Measurements from ENCODE around the gene CFB. TPM values are rescaled to one million over a fixed set of nuclear protein-coding genes. Genes with fewer than 3 reads are reported as not detected.
A peak's percentile ranks its signal among the peaks of the same experiment; 100 is the strongest.
"Not testable (repeated sequence)": the region's sequence is repeated elsewhere in the genome, so short reads cannot be mapped to it uniquely, and the experiment has no call there.

Gene CFB
- polyA plus RNA-seq, 1 donor: 1.0 TPM

GRCh38 chr6:31970604-31971271 lies 24.8 kb downstream of the CFB start:
- no peak for DNase-seq (ENCODE audit: low read depth)

GRCh38 chr6:31971279-31971992 lies 25.5 kb downstream of the CFB start:
- no peak for DNase-seq (ENCODE audit: low read depth)

DNA sequence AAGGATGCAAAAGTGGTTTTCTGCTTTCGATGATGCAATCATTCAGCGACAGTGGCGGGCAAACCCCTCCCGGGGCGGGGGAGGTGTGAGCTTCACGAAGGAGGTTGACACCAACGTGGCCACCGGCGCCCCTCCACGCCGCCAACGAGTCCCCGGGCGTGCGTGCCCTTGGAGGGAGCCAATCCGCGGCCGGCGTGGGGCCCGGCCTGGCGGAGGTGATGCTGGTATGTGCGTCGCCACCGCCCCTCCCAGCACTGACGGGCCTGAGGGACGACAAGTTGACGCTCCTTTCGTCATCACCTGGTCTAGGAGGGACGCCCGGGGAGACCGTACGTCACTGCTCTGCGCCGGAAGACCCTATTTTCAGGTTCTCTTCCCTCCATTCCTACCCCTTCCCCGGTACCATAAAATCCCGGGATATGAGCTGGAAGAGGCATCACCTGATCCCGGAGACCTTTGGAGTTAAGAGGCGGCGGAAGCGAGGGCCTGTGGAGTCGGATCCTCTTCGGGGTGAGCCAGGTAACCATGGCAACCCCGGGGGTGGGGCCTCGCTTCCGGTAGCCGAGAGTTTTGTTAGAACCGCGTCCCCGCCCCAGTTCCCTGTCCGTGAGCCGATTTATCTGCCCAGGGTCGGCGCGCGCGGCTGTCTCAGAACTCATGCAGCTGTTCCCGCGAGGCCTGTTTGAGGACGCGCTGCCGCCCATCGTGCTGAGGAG lies 26.3 kb downstream of the CFB start, which contains the start of gene DXO:
DXO (minus strand) TSS at position 146 of the 716 bp plus-strand sequence. CDS start 463 bp downstream, outside the sequence.
- DNase-seq (ENCODE audit: low read depth): peak; percentile 88

DNA sequence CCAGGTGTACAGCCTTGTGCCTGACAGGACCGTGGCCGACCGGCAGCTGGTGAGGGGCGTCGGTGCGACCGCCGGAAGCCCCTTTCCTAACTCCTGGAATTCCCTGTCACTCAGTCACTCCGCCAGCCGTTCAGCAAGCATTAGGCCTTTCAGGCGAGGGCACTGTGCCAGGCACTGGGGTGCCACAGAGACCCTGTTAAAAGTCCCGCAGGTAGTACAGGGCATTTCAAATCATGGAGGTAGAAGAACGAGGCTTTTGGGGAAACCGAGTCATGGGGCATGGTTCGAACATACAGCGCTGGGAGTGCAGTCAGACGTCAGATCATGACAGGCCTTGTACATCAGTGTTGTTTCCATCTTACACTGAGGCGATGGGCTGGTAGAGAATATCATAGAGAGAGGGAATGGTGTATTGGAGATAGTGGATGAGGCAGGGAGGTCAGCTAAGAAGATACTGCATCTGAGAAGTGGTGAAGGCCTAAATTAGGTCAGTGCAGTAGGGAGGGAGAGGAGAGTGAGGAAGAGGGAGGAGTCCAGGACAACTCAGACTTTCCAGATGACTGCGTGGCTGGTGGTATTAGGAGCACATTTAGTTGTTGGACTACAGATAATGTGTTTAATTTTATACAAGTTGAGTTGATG lies 26.9 kb downstream of the CFB start:
- no peak for DNase-seq (ENCODE audit: low read depth)

- DNase-seq (ENCODE audit: low read depth): not testable (repeated sequence)
Observed at GRCh38 chr6:31976065-31976464, 30.2 kb downstream of the CFB start.

DNA sequence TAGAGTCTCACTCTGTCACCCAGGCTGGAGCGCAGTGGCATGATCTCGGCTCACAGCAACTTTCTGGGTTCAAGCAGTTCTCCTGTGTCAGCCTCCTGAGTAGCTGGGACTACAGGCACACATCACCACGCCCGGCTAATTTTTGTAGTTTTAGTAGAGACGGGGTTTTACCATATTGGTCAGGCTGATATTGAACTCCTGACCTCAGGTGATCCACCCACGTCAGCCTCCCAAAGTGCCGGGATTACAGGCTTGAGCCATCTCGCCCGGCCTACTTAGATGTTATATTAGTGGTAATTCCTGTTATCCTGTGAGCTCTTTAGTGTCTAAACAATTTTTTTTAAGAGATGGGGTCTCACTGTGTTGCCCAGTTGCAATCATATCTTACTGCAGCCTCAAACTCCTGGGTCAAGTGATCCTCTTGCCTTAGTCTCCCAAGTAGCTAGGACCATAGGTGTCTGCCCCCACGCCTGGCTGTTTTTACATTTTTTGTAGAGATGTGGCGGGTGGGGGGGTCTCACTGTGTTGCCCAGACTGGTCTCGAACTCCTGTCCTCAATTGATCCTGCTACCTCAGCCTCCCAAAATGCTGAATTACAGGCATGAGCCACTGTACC lies 32.0 kb downstream of the CFB start:
- no peak for DNase-seq (ENCODE audit: low read depth)

GRCh38 chr6:31978831-31979230 lies 32.9 kb downstream of the CFB start:
- no peak for DNase-seq (ENCODE audit: low read depth)

- DNase-seq (ENCODE audit: low read depth): no peak
Observed at GRCh38 chr6:31979238-31979898, 33.5 kb downstream of the CFB start.

DNA sequence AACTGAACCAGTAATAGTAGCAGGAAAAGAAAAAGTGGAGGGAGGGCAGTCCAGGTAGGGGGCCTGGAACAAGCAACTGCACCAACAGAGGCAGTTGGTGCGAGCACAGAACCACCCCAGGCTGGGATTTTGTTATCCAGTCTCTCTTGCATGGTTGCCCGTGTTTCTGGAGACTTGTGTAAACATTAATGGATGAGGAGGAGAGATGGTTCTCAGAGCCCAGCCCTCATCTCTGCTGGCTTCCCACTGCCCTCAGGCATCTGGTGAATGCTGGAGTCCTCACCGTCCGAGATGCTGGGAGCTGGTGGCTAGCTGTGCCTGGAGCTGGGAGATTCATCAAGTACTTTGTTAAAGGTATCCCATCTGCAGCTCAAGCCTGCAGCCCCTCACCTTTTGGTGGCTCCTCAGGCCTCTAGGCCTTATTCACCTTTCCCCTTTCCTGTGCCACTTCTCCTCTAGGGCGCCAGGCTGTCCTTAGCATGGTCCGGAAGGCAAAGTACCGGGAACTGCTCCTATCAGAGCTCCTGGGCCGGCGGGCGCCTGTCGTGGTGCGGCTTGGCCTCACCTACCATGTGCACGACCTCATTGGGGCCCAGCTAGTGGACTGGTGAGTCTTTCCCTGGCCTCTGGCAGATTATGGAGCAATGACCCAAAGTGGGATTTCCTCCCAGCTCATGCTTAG lies 34.4 kb downstream of the CFB start:
- not testable (repeated sequence) for DNase-seq (ENCODE audit: low read depth)

- not testable (repeated sequence) for DNase-seq (ENCODE audit: low read depth)
Observed at GRCh38 chr6:31980998-31981397, 35.1 kb downstream of the CFB start.

- DNase-seq (ENCODE audit: low read depth): not testable (repeated sequence)
Observed at GRCh38 chr6:31981744-31982143, 35.8 kb downstream of the CFB start, which contains the start of gene C4A. C4A (plus strand) TSS chr6:31982057; CDS start chr6:31982108, 51 bp downstream.

GRCh38 chr6:31989363-31989762 lies 43.5 kb downstream of the CFB start:
- DNase-seq (ENCODE audit: low read depth): not testable (repeated sequence)

GRCh38 chr6:31994421-31994820 lies 48.5 kb downstream of the CFB start:
- not testable (repeated sequence) for DNase-seq (ENCODE audit: low read depth)

DNA sequence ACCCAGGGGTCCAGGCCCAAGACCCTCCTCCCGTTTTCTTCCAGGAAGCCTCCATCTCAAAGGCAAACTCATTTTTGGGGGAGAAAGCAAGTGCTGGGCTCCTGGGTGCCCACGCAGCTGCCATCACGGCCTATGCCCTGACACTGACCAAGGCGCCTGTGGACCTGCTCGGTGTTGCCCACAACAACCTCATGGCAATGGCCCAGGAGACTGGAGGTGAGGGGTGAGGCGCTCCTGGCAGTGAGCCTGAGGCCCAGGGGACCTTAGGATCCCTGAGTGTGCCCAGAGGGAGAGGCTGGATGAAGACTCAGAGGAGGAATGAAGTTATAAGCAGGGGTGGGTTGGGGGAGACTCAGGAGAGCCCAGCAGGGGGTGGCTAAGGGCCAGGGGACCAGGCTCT lies 50.5 kb downstream of the CFB start:
- not testable (repeated sequence) for DNase-seq (ENCODE audit: low read depth)

Other genes starting within 250 kb of the CFB start
- gene ABHD16A, start 242.8 kb upstream of the CFB start, polyA plus RNA-seq (ENCODE audit: insufficient read length): 43.8 TPM
- gene LY6G6F, start 239.2 kb upstream of the CFB start, polyA plus RNA-seq (ENCODE audit: insufficient read length): not detected
- 0.47 TPM for gene LY6G6D, start 230.7 kb upstream of the CFB start, polyA plus RNA-seq (ENCODE audit: insufficient read length)
- 0.62 TPM for gene LY6G6C, start 224.3 kb upstream of the CFB start, polyA plus RNA-seq (ENCODE audit: insufficient read length)
- gene MPIG6B, start 222.7 kb upstream of the CFB start, polyA plus RNA-seq (ENCODE audit: insufficient read length): 1.2 TPM
- gene DDAH2, start 216.8 kb upstream of the CFB start, polyA plus RNA-seq (ENCODE audit: insufficient read length): 108 TPM
- gene CLIC1, start 209.6 kb upstream of the CFB start, polyA plus RNA-seq (ENCODE audit: insufficient read length): 102 TPM
- 14.2 TPM for gene MSH5, start 206.1 kb upstream of the CFB start, polyA plus RNA-seq (ENCODE audit: insufficient read length)
- gene SAPCD1, start 183.4 kb upstream of the CFB start, polyA plus RNA-seq (ENCODE audit: insufficient read length): 3.0 TPM
- gene VWA7, start 168.8 kb upstream of the CFB start, polyA plus RNA-seq (ENCODE audit: insufficient read length): 2.9 TPM
- 46.5 TPM for gene VARS1, start 150.3 kb upstream of the CFB start, polyA plus RNA-seq (ENCODE audit: insufficient read length)
- gene LSM2, start 139.1 kb upstream of the CFB start, polyA plus RNA-seq (ENCODE audit: insufficient read length): 55.3 TPM
- gene HSPA1L, start 130.8 kb upstream of the CFB start, polyA plus RNA-seq (ENCODE audit: insufficient read length): 5.0 TPM
- gene HSPA1A, start 130.6 kb upstream of the CFB start, polyA plus RNA-seq (ENCODE audit: insufficient read length): 72.3 TPM
- gene HSPA1B, start 118.4 kb upstream of the CFB start, polyA plus RNA-seq (ENCODE audit: insufficient read length): 48.9 TPM
- 15.0 TPM for gene NEU1, start 83.3 kb upstream of the CFB start, polyA plus RNA-seq (ENCODE audit: insufficient read length)
- 0.37 TPM for gene SLC44A4, start 67.1 kb upstream of the CFB start, polyA plus RNA-seq (ENCODE audit: insufficient read length)
- 29.3 TPM for gene EHMT2, start 48.4 kb upstream of the CFB start, polyA plus RNA-seq (ENCODE audit: insufficient read length)
- 9.5 TPM for gene ZBTB12, start 44.0 kb upstream of the CFB start, polyA plus RNA-seq (ENCODE audit: insufficient read length)
- 3.0 TPM for gene C2, start 18.4 kb upstream of the CFB start, polyA plus RNA-seq (ENCODE audit: insufficient read length)
- gene NELFE, start 12.9 kb downstream of the CFB start, polyA plus RNA-seq (ENCODE audit: insufficient read length): 63.3 TPM
- 27.0 TPM for gene SKIC2, start 13.1 kb downstream of the CFB start, polyA plus RNA-seq (ENCODE audit: insufficient read length)
- gene DXO, start 26.0 kb downstream of the CFB start, polyA plus RNA-seq (ENCODE audit: insufficient read length): 16.9 TPM
- gene C4A, start 36.0 kb downstream of the CFB start, polyA plus RNA-seq (ENCODE audit: insufficient read length): 19.3 TPM
- 22.1 TPM for gene C4B, start 68.7 kb downstream of the CFB start, polyA plus RNA-seq (ENCODE audit: insufficient read length)
- gene CYP21A2, start 92.3 kb downstream of the CFB start, polyA plus RNA-seq (ENCODE audit: insufficient read length): 1.0 TPM
- gene TNXB, start 163.2 kb downstream of the CFB start, polyA plus RNA-seq (ENCODE audit: insufficient read length): 108 TPM
- 42.4 TPM for gene ATF6B, start 182.2 kb downstream of the CFB start, polyA plus RNA-seq (ENCODE audit: insufficient read length)
- gene FKBPL, start 184.2 kb downstream of the CFB start, polyA plus RNA-seq (ENCODE audit: insufficient read length): 3.5 TPM
- 1.3 TPM for gene PRRT1, start 205.8 kb downstream of the CFB start, polyA plus RNA-seq (ENCODE audit: insufficient read length)
- 34.6 TPM for gene PPT2, start 208.0 kb downstream of the CFB start, polyA plus RNA-seq (ENCODE audit: insufficient read length)
- 25.9 TPM for gene EGFL8, start 218.5 kb downstream of the CFB start, polyA plus RNA-seq (ENCODE audit: insufficient read length)
- gene AGPAT1, start 230.0 kb downstream of the CFB start, polyA plus RNA-seq (ENCODE audit: insufficient read length): 57.3 TPM
- 50.9 TPM for gene RNF5, start 232.3 kb downstream of the CFB start, polyA plus RNA-seq (ENCODE audit: insufficient read length)
- gene AGER, start 238.2 kb downstream of the CFB start, polyA plus RNA-seq (ENCODE audit: insufficient read length): 8.0 TPM
- gene PBX2, start 244.1 kb downstream of the CFB start, polyA plus RNA-seq (ENCODE audit: insufficient read length): 107 TPM
- gene GPSM3, start 246.5 kb downstream of the CFB start, polyA plus RNA-seq (ENCODE audit: insufficient read length): 6.7 TPM

Data from forelimb muscle (tissue), 1 donor.